Body of pancreas (tissue), 4 donors: ENCODE data around the gene KIFAP3.

ENCODE experiments used
- CTCF ChIP-seq, 7 experiments: fragments of 450-650 bp in 4 of 7; fragments of 200-600 bp in 3 of 7; sonication (generic) in 3 of 7; IDR thresholded peaks; one replicate each; pipeline ENCODE4 v1.5.1; 2016 to 2019; ENCODE audit warnings: antibody characterized with exemption in 7 of 7
- POLR2A ChIP-seq, 3 donors: fragments of 450-650 bp; IDR thresholded peaks; one replicate each; pipeline ENCODE4 v1.6.1; 2016; ENCODE audit warnings: antibody characterized with exemption in 3 of 3, mild to moderate bottlenecking in 2 of 3

DNA sequence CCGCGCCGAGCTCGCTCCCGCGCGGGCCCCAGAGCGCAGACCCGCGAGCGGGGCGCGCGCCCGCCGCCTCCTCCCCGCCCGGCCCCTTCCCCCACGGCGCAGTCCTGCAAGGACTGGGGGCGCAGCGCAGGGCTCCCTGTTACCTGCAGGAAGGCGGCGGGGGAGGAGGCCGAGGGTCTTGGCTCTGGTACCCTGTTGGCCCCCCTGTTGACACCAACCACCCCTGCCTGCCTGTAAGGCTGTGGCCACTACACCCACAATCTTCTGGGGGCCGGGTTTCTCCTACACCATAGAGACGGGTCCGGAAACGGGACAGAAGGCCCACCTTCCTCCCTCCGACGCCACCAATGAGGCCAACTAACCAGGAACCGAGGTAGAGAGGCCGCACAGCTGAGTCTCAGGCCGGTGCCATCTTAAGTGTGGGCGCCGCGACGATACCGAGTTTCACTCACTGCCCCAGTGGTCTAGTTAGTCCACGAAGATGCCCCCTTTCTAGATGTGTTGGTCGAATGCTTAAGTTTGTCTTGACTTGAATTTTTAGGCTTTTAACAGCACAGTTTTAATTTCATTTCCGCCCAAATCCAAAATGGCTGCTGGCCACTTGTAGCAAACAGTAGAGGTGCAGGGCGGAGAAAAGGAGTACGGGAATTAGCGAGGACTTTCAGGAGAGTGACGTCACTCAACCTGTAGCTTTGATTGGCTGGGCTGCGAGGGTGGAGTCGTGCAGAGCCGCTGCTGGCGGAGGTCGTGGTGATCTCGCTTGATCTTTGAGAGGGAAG is 180.7 kb downstream of the KIFAP3 start, which contains the start of gene SCYL3:
- TF ChIP-seq POLR2A (IDR thresholded peaks at IDR 0.05) (peak; percentile 77 to 95 (median 92)), CTCF (IDR thresholded peaks at IDR 0.05) (peak in 2 of 7 experiments; percentile 1 to 11)
